Hepatocyte (in vitro differentiated cells): Measurements from ENCODE around the gene AOPEP.

Experiments
- EZH2phosphoT487 ChIP-seq: fragments of 200-600 bp; sonication (generic); IDR thresholded peaks from one replicate; pipeline ENCODE4 v1.6.1; 2018; ENCODE audit warnings: antibody characterized with exemption, mild to moderate bottlenecking, low read depth, moderate library complexity; ENCODE audit not compliant: unreplicated experiment, severe bottlenecking
- TF ChIP-seq, protein P1 (sequence below): fragments of 200-600 bp; sonication (generic); IDR thresholded peaks from 2 replicates; pipeline ENCODE4 v1.5.1; 2016; ENCODE audit warnings: antibody characterized with exemption, mild to moderate bottlenecking; ENCODE audit not compliant: poor library complexity

DNA sequence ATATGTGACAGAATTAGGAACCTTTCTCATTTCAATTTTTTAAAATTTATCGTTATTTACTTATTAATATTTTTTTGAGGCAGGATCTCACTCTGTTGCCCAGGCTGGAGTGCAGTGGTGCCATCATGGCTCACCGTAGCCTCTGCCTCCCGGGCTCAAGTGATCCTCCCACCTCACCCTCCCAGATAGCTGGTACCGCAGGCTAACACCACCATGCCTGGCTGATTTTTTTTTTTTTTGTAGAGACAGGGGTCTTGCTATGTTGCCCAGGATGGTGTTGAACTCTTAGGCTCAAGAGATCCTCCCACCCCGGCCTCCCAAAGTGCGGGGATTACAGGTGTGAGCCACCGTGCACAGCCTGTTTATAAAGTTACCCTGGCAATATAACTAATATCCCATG, 275.2 kb downstream of the AOPEP start:
- TF ChIP-seq, protein P1, sequence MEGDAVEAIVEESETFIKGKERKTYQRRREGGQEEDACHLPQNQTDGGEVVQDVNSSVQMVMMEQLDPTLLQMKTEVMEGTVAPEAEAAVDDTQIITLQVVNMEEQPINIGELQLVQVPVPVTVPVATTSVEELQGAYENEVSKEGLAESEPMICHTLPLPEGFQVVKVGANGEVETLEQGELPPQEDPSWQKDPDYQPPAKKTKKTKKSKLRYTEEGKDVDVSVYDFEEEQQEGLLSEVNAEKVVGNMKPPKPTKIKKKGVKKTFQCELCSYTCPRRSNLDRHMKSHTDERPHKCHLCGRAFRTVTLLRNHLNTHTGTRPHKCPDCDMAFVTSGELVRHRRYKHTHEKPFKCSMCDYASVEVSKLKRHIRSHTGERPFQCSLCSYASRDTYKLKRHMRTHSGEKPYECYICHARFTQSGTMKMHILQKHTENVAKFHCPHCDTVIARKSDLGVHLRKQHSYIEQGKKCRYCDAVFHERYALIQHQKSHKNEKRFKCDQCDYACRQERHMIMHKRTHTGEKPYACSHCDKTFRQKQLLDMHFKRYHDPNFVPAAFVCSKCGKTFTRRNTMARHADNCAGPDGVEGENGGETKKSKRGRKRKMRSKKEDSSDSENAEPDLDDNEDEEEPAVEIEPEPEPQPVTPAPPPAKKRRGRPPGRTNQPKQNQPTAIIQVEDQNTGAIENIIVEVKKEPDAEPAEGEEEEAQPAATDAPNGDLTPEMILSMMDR, result no peak
- no peak for TF ChIP-seq EZH2phosphoT487
